KMS-11 (cell line): ENCODE results near the gene PDCL3.

Experiments used
- H2AFZ ChIP-seq: fragments of 200-600 bp; sonication (generic); 2 replicates; pipeline ENCODE4 v1.6.1; 2016; ENCODE audit warnings: antibody characterized with exemption, mixed run types, low read depth
- H3K27ac ChIP-seq: fragments of 200-600 bp; sonication (generic); 2 replicates; pipeline ENCODE4 v1.6.1; 2016; ENCODE audit warnings: mild to moderate bottlenecking, mixed run types
- H3K27me3 ChIP-seq: fragments of 200-600 bp; sonication (generic); 2 replicates; pipeline ENCODE4 v1.6.1; 2017; ENCODE audit warnings: mild to moderate bottlenecking, low read depth, mixed run types, moderate library complexity; ENCODE audit not compliant: insufficient read depth
- H3K36me3 ChIP-seq: fragments of 200-600 bp; sonication (generic); 2 replicates; pipeline ENCODE4 v1.6.1; 2017; ENCODE audit warnings: mild to moderate bottlenecking, mixed run types; ENCODE audit not compliant: insufficient read depth
- H3K4me1 ChIP-seq: fragments of 200-600 bp; sonication (generic); 2 replicates; pipeline ENCODE4 v1.6.1; 2016; ENCODE audit warnings: mild to moderate bottlenecking, low read depth, mixed run types; ENCODE audit not compliant: poor library complexity, severe bottlenecking
- H3K4me2 ChIP-seq: fragments of 200-600 bp; sonication (generic); 2 replicates; pipeline ENCODE4 v1.7.0; 2016; ENCODE audit warnings: mild to moderate bottlenecking, mixed run types
- H3K4me3 ChIP-seq: fragments of 200-600 bp; sonication (generic); IDR thresholded peaks from 2 replicates; pipeline ENCODE4 v1.6.1; 2017; ENCODE audit warnings: low read depth, low read length, mixed read lengths; ENCODE audit not compliant: insufficient read depth
- H3K79me2 ChIP-seq: fragments of 200-600 bp; sonication (generic); 2 replicates; pipeline ENCODE4 v1.6.1; 2016; ENCODE audit warnings: low read depth, mixed run types; ENCODE audit not compliant: insufficient read depth
- H3K9ac ChIP-seq: fragments of 200-600 bp; sonication (generic); 2 replicates; pipeline ENCODE4 v1.6.1; 2016; ENCODE audit warnings: mild to moderate bottlenecking, mixed run types
- H4K20me1 ChIP-seq: fragments of 200-600 bp; sonication (generic); 2 replicates; pipeline ENCODE4 v1.6.1; 2016; ENCODE audit warnings: mild to moderate bottlenecking, mixed run types; ENCODE audit not compliant: insufficient read depth
- CTCF ChIP-seq: fragments of 200-600 bp; sonication (generic); conservative IDR thresholded peaks from 2 replicates; pipeline ENCODE4 v1.6.1; 2017; ENCODE audit warnings: low read depth, mild to moderate bottlenecking, antibody characterized with exemption, low read length, moderate library complexity, mixed read lengths

The PDCL3 gene

DNA sequence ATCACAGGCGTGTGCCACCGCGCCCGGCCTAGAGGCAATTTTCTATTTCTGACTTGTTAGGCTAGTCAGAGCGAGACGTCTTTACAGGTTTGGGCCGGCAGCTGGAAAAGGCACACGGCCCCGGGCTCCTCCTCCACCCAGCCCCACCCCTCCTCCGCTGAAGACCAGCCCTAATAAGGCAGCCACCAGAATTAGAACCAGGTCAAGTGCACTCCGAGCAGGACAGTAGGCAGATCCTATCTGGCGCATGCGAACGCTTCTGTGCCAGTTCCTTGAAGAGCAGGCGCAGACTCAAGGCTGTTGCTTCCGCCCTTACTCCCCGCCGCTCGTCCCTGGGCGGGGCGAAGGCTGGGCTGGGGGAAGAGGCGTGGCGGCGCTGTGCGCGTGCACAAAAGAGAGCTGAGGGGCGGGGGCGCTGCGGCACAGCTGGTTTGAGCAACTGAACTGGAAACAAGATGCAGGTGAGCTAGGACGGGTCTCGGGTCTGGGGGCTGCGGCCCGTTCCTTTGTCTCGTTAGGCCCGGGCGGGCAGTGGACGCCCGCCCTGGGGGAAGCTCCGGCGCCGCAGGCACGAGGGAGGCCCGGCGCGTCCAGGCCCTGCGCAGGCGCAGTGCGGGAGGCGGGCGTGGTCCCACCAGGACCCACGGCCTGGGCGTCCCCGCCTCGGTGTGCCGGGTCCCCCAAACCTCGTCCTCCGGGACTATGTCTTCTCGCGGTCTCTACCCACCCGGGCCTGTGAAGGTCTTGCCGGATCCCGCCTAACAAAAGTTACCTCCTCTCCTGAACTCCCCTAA is at the start of gene PDCL3:
PDCL3 (plus strand) TSS at position 381 of the 794 bp plus-strand sequence; CDS start at position 456, 75 bp downstream.
- H2AFZ ChIP-seq, result peak within 1 kb of the TSS; percentile 89
- H3K4me1 ChIP-seq, result peaks cover 19% of the 10 kb centered on the region
- H3K79me2 ChIP-seq, result no peaks in the 10 kb centered on the region; the same call in 1 of the 2 replicates
- H4K20me1 ChIP-seq, result no peaks in the 10 kb centered on the region
- H3K4me3 ChIP-seq, result no peak within 1 kb of the TSS
- peak within 1 kb of the TSS; percentile 69 for H3K4me2 ChIP-seq
- no peaks in the 10 kb centered on the region for H3K27me3 ChIP-seq
- 0 out of 2 replicates have a peak, but pooled peaks have one; percentile 21 for TF ChIP-seq CTCF
- H3K9ac ChIP-seq, result peak within 1 kb of the TSS; percentile 90
- H3K27ac ChIP-seq, result peak within 1 kb of the TSS; percentile 86
- no peaks in the 10 kb centered on the region for H3K36me3 ChIP-seq

GRCh38 chr2:100513650-100514049 is 49.1 kb upstream of the PDCL3 start:
- Histone ChIP-seq H3K4me3 (no peak overlapping the region), H3K9ac (no peak overlapping the region), H3K4me2 (no peak overlapping the region), H3K79me2 (no peaks in the 10 kb centered on the region), H3K4me1 (no peaks in the 10 kb centered on the region), H2AFZ (peak overlapping the region; percentile 30; the same call in 1 of the 2 replicates), H3K27ac (no peak overlapping the region), H3K36me3 (no peaks in the 10 kb centered on the region), H4K20me1 (no peaks in the 10 kb centered on the region), H3K27me3 (no peaks in the 10 kb centered on the region)
- TF ChIP-seq CTCF, result no peak

DNA sequence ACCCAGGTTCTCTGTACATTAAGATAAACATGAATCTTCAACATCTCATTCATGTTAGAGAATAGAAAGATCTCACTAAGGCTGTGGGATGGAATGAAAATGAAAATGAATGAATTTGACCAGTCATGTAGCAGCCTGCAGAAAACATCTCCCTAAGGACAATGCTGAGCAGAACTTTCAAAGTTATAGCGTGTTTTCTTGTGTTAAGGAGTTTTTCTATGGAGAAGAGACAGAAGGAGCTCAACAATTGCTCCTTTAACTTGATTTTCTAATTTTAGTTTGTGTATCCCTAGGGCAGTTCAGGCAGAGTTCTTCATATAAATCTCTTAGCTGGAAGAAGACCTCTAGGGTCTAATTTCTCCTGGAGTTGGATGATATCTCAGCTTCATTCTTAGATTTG is 45.2 kb upstream of the PDCL3 start:
- no peak overlapping the region for H2AFZ ChIP-seq
- H3K4me3 ChIP-seq, result no peak overlapping the region
- no peak overlapping the region for H3K27ac ChIP-seq
- no peak overlapping the region for H3K4me2 ChIP-seq
- H3K27me3 ChIP-seq, result no peaks in the 10 kb centered on the region
- no peaks in the 10 kb centered on the region for H3K79me2 ChIP-seq
- H3K4me1 ChIP-seq, result no peaks in the 10 kb centered on the region
- H4K20me1 ChIP-seq, result no peaks in the 10 kb centered on the region
- TF ChIP-seq CTCF, result no peak
- H3K9ac ChIP-seq, result no peak overlapping the region
- no peaks in the 10 kb centered on the region for H3K36me3 ChIP-seq

DNA sequence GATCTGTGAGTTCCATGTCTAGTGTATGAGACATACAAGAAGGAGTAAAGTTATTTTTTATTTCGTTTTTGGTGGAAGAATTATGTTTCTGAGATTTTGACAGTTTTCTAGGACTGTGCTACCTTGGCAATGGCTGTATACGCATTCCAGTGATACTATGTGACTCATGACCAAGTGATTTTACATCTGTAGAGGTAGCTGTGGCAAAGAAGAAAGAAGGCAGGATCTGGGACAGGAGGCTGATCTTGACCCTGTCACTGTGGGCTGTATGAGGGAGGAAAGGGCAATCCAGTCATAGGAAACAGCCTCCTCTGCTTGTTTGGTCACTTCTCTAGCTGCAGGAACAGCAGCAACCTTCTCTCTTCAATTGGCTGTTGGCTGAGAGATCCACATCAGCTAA is 44.0 kb upstream of the PDCL3 start:
- Histone ChIP-seq H3K79me2 (no peaks in the 10 kb centered on the region), H3K4me3 (no peak overlapping the region), H3K27ac (no peak overlapping the region), H2AFZ (no peak overlapping the region), H3K9ac (no peak overlapping the region), H4K20me1 (no peaks in the 10 kb centered on the region), H3K4me1 (no peaks in the 10 kb centered on the region), H3K4me2 (no peak overlapping the region), H3K27me3 (no peaks in the 10 kb centered on the region), H3K36me3 (no peaks in the 10 kb centered on the region)
- TF ChIP-seq CTCF, result no peak
